Activated CD4-positive, alpha-beta T cell treated with anti-CD3 and anti-CD28 coated beads, Interleukin-2, amount 50 U/mL, for 16 hours (primary cell): ENCODE measurements around the gene ALDH1L1.

Source experiments
- DNase-seq: peaks from one replicate; pipeline ENCODE4 v3.0.0-alpha.2; 2020

ALDH1L1 gene

DNA sequence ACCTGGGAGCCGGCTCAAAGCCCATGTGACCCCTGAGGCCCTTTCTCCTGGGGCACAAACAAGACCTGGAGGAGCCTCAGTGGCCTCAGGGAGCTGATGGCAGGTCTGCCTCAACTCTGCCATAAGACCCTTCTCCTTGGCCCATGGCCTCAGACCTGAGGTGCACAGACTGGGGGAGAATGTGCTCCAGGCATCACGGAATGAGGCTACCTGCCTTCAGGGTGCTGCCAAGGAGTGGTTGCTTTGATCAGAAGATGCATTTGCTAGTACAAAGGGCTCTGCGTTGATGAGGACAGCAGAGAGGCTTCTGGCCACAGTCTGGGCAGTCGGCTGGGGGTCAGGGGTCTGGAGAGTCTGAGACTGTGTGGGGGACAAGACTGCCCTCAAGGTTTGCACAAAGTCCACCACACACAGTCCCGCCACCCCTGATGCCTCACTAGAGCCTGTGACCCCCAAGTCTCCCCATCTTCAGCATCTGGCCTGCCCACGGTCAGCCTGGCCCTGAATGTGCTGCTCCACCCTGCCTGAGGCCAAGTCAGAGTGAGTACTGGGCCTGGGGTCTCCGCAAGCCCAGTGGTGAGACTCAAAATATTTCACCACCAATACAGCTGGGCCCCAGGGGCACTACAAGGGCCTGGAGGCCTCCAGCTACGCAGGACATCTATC lies 26.6 kb downstream of the ALDH1L1 start:
- no peak for DNase-seq

DNA sequence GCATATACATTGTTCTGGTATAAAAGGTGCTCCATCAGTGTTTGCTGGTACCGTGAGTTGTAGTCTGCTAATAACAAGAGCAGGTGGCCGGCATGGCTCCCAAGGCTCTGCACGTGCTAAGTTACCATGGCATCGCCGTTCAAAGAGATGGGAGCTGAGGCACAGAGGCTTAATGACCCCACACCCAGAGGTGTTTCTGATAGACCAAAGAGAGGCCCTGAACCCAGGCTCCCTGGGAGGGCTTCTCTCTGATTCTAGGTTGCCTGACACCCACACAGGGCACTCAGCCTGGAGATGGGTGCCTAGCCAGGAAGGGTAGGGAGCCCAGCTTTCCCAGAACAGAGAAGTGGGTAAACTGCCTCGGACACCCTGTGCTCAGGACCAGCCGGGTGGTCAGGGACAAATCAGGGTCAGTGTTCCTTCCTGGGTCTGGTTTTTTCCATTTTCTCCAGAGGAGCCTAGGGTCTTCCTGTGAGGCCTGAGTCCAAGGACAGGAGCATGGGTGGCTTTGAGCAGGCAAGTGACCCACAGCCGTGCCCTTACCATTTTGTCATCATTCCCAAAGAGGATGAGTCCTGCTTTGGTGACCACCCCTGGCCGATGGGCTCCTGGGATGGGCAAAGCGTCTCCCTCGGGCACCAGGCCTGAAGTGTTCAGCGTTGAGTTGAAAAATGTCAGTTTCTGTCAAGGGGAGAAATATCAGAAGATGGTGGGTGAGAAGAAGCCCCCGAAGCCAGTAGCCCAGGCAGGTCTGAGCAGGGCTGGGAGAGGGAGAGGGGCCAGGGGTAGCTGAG lies 27.3 kb downstream of the ALDH1L1 start:
- no peak for DNase-seq

DNA sequence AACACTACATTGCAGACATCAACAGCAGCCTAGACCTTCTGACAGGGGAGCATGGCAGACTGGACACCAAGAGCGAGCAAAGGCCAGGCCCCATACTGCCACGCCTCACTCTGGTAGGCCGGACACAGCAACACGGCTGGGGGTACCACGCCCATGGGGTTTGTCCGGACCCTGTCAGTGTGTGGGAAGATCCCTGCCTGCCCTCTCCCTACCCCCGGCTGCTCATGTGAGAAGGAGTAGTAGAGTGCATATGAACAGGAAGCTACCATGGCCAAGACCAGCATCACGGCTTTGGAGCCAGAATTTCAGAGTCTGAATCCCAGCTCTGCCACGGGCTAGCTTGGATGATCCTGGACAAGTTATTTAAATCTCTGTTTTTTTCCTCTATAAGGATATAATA lies 27.9 kb downstream of the ALDH1L1 start:
- DNase-seq: no peak

DNA sequence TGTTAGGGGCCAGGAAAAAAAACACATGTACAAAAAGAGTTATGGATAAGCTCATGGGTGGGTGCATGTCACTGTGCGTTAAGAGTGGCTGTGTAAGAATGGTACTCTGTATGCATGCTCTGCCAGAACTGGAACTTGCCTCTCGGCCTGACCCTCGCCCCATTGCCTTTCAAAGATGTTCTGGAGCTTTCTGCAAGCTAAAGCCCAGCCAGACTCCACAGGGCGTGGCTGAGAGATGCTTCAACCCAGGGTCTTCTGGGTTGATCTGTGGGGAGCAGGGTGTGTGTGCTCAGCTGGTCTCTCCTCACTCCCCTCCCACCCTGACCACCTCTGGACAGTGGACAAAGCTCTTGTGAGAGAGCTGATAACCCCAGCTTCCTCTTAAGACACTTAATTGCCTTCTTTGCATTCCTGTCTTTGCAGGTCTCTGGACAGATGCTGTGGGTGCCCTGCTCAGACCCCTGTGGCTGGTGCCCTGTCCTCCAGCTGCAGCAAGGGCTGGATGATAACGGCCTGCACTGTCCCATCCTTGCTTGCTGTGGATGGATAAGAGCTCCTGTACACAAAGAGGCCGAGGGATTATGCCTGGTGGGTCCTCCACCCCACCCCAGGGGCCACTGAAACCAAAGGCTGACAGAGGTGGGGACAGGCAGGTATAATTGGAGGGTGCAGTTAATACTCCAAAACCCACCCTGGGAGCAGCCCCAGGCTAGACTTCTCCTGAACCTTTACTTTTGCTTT lies 28.7 kb downstream of the ALDH1L1 start:
- no peak for DNase-seq

- DNase-seq: no peak
Measured at GRCh38 chr3:126149960-126150515, 30.3 kb downstream of the ALDH1L1 start.

- DNase-seq: no peak
Measured at GRCh38 chr3:126149256-126149902, 31.0 kb downstream of the ALDH1L1 start.

DNA sequence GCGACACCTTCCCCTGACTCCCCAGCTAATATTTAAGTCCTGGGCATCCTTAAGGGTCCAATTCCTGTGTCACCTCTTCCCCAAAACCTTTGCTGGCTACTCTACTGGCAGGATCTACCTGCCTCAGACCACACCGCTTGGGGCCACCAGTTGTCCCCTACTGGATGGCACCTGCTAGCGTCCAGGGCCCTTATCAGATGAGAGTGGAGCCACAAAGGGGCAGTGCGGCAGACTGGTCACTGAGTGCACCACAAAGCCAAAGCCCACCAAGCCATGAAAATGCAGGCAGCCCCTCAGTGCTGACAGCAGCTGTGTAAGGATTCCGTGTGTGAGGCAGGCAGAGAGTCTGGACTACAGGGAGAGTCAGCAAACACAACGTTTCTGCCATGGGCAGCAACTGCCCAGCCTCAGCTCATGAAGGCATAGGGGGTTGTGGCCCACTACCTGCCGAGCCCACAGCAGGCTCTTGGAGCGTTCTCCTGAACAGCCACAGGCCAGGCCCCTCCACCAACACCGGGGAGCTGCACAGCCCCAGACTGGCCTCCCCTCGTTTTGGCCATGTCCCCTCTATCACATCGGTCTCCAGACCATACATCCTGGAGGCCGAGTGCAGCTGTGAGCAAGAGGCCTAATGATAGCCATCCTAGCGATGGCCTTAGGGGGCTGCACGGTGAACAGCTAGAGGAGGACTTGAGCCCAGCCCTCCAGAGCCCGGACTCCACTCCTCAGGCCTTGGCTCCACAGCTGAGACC lies 32.3 kb downstream of the ALDH1L1 start:
- no peak for DNase-seq

DNA sequence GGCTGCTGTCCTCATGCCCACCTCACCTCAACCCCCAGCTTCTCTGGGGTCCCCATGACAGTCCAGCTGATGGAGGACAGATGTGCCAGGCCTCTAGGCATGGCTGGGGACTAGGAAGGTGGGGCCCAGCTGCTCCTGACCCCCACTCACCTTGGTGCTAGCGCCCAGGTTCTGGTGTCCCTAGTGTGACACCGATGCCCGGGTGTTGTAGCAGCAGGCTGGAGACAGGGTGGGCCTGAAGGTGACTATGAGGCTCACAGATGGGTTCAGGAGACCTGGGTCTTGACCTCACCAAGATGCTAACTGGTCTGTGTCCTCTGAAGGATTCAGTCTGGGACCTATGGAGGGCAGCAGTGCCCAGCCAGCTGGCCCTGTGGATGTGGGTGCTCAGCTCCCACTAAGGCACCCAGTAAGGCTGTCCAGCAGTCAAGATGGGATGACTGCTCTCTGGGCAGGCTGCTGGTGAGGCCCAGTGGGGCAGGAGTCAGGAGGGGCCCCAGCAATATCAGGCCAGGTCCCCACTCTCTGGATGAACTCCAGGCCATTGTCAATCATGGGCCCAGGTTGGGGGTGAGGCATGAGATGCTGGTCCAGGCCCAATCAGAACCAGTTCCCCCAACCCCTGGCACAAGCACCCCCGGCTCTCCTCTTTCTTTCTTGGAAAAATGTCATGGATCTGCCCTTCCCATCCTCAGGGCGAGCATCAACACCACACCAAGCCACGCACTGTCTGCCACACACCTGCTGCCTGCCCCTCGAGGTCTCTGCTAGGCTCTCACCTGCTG lies 33.0 kb downstream of the ALDH1L1 start:
- DNase-seq: no peak

GRCh38 chr3:126146525-126147146 lies 33.8 kb downstream of the ALDH1L1 start:
- no peak for DNase-seq

GRCh38 chr3:126146034-126146433 lies 34.4 kb downstream of the ALDH1L1 start:
- no peak for DNase-seq

- no peak for DNase-seq
Measured at GRCh38 chr3:126142652-126143051, 37.7 kb downstream of the ALDH1L1 start.

GRCh38 chr3:126137490-126138130 lies 42.8 kb downstream of the ALDH1L1 start:
- no peak for DNase-seq

GRCh38 chr3:126136428-126137220 lies 43.8 kb downstream of the ALDH1L1 start:
- no peak for DNase-seq

GRCh38 chr3:126135406-126136076 lies 44.8 kb downstream of the ALDH1L1 start:
- DNase-seq: no peak

GRCh38 chr3:126135071-126135405 lies 45.3 kb downstream of the ALDH1L1 start:
- no peak for DNase-seq

DNA sequence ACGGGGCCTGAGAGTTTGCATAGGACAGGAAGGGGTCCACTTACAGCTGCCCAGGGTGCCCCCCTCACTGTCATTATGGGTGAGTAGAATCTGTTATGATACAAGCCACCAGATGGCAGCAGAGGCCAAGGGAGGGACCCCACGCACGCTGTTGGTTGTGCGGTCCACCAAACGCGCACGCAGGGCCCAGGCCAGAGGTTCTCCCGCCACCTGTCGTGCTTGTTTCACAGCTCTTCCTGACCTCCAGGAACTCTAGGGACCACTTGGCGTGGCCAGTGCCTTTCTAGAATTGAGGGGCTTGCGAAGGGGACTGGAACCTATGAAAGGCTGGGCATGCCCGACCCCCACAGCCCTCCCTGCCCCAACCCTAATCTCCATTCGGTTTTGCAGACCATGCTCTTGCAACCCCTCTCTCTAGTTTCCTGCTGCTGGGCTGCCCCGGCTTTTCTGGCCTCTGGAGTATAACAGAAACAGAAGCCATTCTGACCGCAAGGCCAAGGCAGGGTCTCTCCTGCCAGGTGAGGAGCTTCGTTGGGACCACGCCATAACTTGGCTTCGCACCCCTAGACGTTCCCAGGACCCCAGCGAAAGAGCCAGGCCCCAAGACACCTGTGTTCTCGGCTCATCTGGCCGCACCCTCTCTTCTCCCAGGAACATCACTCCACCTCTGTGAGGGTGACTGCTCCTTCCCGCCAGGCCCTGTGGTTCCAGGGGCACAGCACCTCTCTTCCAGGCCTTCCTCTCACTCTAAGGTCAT lies 46.0 kb downstream of the ALDH1L1 start:
- DNase-seq: peak; percentile 43

DNA sequence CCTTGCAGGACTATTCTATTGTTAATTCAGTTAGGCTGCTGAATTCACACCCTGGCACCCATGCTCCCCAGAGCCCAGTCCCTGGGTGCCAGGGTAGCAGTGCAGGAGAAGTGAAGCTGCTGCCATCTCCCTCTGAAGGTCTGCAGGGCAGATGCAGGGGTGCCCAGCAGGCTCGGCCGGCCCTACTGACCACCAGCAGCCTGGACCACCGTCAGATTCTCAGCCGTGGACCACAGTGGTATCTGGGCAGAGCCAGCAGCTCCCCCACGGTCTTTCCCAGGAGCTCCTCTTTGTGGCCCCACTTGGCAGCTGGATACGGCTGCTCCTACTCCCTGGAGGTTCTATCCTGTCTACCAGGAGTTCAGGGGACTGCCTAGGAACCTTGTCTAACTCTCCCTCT lies 46.8 kb downstream of the ALDH1L1 start:
- no peak for DNase-seq
